Activated CD4-positive, alpha-beta T cell treated with anti-CD3 and anti-CD28 coated beads, Interleukin-2, Interleukin-6, amounts not matched to agents 100 ng/mL and 50 ng/mL, durations not matched to agents 16 hours and 8 hours (primary cell): ENCODE results near the gene ZDHHC21.
A peak's percentile ranks its signal among the peaks of the same experiment; 100 is the strongest.

Experiments
- DNase-seq: peaks from one replicate; pipeline ENCODE4 v3.0.0-alpha.2; 2020

ZDHHC21 gene

DNA sequence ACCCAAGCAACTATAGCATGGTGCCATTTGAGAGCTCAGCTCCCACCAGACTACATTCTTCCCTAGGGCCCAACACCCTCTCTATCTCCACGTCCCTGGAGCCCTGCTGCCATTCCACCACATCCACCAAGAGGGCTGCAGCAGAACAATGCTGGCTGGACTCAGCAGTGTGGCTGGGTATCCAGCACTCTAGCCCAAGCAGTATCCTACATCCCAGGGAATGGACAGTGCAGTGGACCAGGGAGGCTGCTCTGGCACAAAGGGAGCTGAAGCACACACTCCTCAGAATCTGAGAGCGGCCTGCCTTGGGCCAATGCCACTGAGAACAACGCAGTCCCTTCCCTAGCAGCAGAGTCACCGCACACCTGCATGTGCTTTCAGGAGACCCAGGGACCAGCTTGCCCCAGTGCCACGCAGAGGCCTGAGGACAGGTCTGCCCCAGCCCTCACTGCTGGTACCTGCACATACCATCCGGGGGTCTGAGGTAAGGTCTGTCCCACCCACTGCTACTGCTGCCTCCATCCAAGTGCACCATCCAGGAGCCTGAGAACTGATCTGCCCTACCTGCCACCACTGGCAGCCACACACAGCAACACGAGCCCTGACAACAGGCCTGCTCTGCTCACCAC, 95.9 kb downstream of the ZDHHC21 start:
- DNase-seq, result no peak

- no peak for DNase-seq
Measured at GRCh38 chr9:14593406-14593805, 99.8 kb downstream of the ZDHHC21 start.

- DNase-seq, result no peak
Measured at GRCh38 chr9:14591411-14591810, 101.8 kb downstream of the ZDHHC21 start.

GRCh38 chr9:14585730-14586473, 107.3 kb downstream of the ZDHHC21 start:
- DNase-seq, result peak; percentile 78

DNA sequence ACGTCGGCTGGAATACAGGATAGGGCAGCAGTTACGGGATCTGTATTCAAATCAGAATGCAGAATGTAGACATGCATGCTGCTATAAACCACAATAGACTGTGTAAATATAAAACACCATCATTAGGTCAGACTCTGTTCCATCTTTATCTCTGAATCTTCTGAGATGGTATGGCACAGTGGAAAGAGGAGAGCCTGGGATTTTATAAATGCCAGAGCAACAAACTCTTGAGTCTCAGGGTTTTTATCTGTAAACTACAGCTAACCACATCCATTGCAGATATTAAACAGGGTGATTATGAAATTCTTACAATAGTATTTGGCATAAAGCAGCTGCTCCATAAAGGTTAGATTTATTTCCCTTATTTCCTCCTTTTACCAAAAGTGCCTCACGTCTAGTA, 108.7 kb downstream of the ZDHHC21 start:
- no peak for DNase-seq

GRCh38 chr9:14578030-14578429, 115.2 kb downstream of the ZDHHC21 start:
- no peak for DNase-seq

DNA sequence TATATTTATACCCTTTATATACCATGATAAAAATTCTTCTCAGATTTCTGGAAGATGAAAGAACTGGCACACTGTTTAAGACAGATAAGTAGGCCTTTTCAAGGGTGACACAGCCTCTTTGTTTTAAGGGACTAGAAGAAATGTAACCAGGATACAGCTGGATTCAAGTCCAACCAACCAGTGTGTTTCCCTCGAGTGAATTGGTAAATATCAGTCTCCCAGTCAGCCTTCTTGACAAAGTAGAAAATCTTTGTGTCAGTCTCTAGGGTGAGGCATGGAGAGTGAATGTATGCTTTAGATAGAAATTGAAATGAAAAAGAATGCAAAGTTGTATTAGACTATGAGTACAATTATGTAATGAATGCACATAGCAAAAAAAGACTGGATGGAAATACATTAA, 119.1 kb downstream of the ZDHHC21 start:
- no peak for DNase-seq

DNA sequence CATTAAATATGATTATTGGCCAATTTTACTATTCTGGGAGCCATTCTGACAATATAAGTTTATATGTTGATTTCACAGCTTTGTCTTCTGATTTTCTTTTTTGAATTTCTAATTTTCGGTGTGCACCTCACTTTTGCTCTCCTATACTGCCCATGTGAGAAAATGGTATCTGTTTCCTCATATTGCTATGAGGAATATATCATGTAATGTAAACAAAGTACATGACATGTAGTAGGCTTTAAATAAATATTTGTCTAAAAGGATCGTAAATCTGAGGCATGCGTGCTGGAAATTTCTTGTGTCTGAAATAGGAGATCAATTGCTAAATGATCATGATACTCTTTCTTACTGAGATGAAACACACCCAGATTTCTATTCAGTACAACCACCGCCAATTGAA, 119.9 kb downstream of the ZDHHC21 start:
- no peak for DNase-seq

DNA sequence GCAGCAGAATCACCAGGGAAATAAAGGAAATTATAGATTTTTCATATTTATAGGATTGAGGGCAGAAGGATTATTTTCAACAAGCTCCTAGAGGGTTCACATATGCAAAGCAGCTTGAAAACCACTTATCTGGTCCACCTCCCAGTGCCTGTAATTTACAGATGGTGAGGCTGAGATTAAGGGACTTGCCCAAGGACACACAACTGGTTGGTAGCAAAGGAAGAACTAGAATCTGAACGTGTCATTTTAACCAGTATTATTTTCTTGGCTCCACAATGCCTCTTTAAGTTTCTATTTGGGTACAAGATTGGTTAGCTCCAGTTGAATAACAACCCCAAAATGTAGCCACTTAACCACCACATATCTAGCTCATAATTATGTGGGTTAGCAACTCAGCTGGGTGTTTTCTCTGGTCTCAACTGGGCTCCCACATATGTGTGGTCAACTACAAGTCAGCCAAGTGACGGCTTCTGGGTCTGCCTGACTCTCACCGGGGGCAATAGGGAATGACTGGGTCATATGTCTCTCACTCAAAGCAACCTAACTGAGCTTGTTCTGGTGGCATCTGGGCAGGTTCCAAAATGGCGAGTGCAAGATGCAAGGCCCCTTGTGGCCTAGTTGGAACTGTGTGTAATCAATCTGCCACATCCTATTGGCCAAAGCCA, 127.7 kb downstream of the ZDHHC21 start:
- peak; percentile 0 for DNase-seq

- DNase-seq, result no peak
Measured at GRCh38 chr9:14563902-14564624, 129.2 kb downstream of the ZDHHC21 start.

DNA sequence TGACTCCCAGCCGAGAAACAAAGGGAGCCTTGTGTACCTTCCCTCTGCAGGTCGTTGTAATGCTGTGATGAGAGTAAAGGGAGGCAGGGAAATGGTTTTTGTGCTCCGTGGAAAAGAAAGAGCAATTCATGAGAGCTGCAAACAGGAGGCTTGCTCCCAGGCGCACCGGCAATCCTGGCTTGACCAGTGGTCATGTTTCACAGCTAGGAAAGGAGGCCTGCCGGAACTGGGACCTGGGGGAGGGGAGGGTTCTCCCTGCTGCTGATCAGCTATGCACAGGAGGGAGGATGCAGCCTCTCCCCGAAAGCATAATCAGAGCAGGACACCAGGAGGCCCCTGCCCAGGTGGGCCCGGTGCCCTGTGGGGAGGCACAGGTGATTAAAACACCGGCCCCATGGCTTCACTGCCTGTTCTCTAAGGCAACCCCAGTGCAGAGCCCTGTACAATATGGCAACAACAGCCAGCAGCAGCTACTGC, 131.3 kb downstream of the ZDHHC21 start:
- no peak for DNase-seq
